Measurements from ENCODE around the gene PLAU. TPM values are rescaled to one million over a fixed set of nuclear protein-coding genes. Genes with fewer than 3 reads are reported as not detected.

The PLAU gene
- total and polyA plus RNA-seq, 2 donors (not counting 1 experiment from before 2014, with no cell fraction given): 93.6 to 98.9 TPM

- H3K4me1 ChIP-seq (ENCODE audit: control insufficient read depth, extremely low read depth, insufficient read depth, low read length): no peaks in the 10 kb centered on the region
- no peak for TF ChIP-seq CTCF (conservative IDR thresholded peaks at IDR 0.05 in 1 of 2, IDR thresholded peaks at IDR 0.05 in 1 of 2; ENCODE audit: low read depth in 1 of 2, low read length in 2 of 2)
- TF ChIP-seq EZH2 (IDR thresholded peaks at IDR 0.05; ENCODE audit: low read length, missing control alignments): no peak
- H3K79me2 ChIP-seq (ENCODE audit: control insufficient read depth, insufficient read depth, low read length): no peaks in the 10 kb centered on the region
- no peaks in the 10 kb centered on the region for H3K9me3 ChIP-seq (ENCODE audit: control insufficient read depth, insufficient read depth, low read depth, low read length)
- H3K4me2 ChIP-seq (ENCODE audit: extremely low read depth, insufficient read depth, low read length): no peak overlapping the region
- H3K9ac ChIP-seq (ENCODE audit: insufficient read depth, low read length): no peak overlapping the region
- no peak overlapping the region for H3K27ac ChIP-seq (ENCODE audit: insufficient read depth, low read length)
- H4K20me1 ChIP-seq (ENCODE audit: control insufficient read depth, extremely low read depth, insufficient read depth, low read length): no peaks in the 10 kb centered on the region
- no peak overlapping the region for H3K4me3 ChIP-seq (replicated peaks in 1 of 4; ENCODE audit: control extremely low read depth in 1 of 4, insufficient read depth in 1 of 4, low read depth in 3 of 4, low read length in 4 of 4)
- no peaks in the 10 kb centered on the region for H3K27me3 ChIP-seq (ENCODE audit: control insufficient read depth, insufficient read depth, low read length)
- no peak for DNase-seq (ENCODE audit: low read depth in 2 of 2)
- H2AFZ ChIP-seq (ENCODE audit: low read length): no peak overlapping the region
- no peaks in the 10 kb centered on the region for H3K36me3 ChIP-seq (ENCODE audit: control insufficient read depth, insufficient read depth, low read length)
These were observed 13.1 kb downstream of the PLAU start for GRCh38 chr10:73923935-73924598.

- Histone ChIP-seq H3K27ac (ENCODE audit: insufficient read depth, low read length) (no peak overlapping the region), H3K4me3 (replicated peaks in 1 of 4; ENCODE audit: control extremely low read depth in 1 of 4, insufficient read depth in 1 of 4, low read depth in 3 of 4, low read length in 4 of 4) (no peak overlapping the region), H3K79me2 (ENCODE audit: control insufficient read depth, insufficient read depth, low read length) (no peaks in the 10 kb centered on the region), H3K4me1 (ENCODE audit: control insufficient read depth, extremely low read depth, insufficient read depth, low read length) (no peaks in the 10 kb centered on the region), H2AFZ (ENCODE audit: low read length) (no peak overlapping the region), H3K36me3 (ENCODE audit: control insufficient read depth, insufficient read depth, low read length) (no peaks in the 10 kb centered on the region), H3K9ac (ENCODE audit: insufficient read depth, low read length) (no peak overlapping the region), H4K20me1 (ENCODE audit: control insufficient read depth, extremely low read depth, insufficient read depth, low read length) (no peaks in the 10 kb centered on the region), H3K4me2 (ENCODE audit: extremely low read depth, insufficient read depth, low read length) (no peak overlapping the region), H3K9me3 (ENCODE audit: control insufficient read depth, insufficient read depth, low read depth, low read length) (no peaks in the 10 kb centered on the region), H3K27me3 (ENCODE audit: control insufficient read depth, insufficient read depth, low read length) (no peaks in the 10 kb centered on the region)
- no peak for TF ChIP-seq EZH2 (IDR thresholded peaks at IDR 0.05; ENCODE audit: low read length, missing control alignments)
- TF ChIP-seq CTCF (conservative IDR thresholded peaks at IDR 0.05 in 1 of 2, IDR thresholded peaks at IDR 0.05 in 1 of 2; ENCODE audit: low read depth in 1 of 2, low read length in 2 of 2): no peak
- DNase-seq (ENCODE audit: low read depth in 2 of 2): no peak
These were observed 14.0 kb downstream of the PLAU start for GRCh38 chr10:73924935-73925334.

- Histone ChIP-seq H3K4me3 (replicated peaks in 1 of 4; ENCODE audit: control extremely low read depth in 1 of 4, insufficient read depth in 1 of 4, low read depth in 3 of 4, low read length in 4 of 4) (no peak overlapping the region), H3K9me3 (ENCODE audit: control insufficient read depth, insufficient read depth, low read depth, low read length) (no peaks in the 10 kb centered on the region), H4K20me1 (ENCODE audit: control insufficient read depth, extremely low read depth, insufficient read depth, low read length) (no peaks in the 10 kb centered on the region), H3K27me3 (ENCODE audit: control insufficient read depth, insufficient read depth, low read length) (no peaks in the 10 kb centered on the region), H3K4me2 (ENCODE audit: extremely low read depth, insufficient read depth, low read length) (no peak overlapping the region), H2AFZ (ENCODE audit: low read length) (no peak overlapping the region), H3K27ac (ENCODE audit: insufficient read depth, low read length) (no peak overlapping the region), H3K4me1 (ENCODE audit: control insufficient read depth, extremely low read depth, insufficient read depth, low read length) (no peaks in the 10 kb centered on the region), H3K9ac (ENCODE audit: insufficient read depth, low read length) (no peak overlapping the region), H3K79me2 (ENCODE audit: control insufficient read depth, insufficient read depth, low read length) (no peaks in the 10 kb centered on the region), H3K36me3 (ENCODE audit: control insufficient read depth, insufficient read depth, low read length) (no peaks in the 10 kb centered on the region)
- TF ChIP-seq CTCF (conservative IDR thresholded peaks at IDR 0.05 in 1 of 2, IDR thresholded peaks at IDR 0.05 in 1 of 2; ENCODE audit: low read depth in 1 of 2, low read length in 2 of 2): no peak
- no peak for TF ChIP-seq EZH2 (IDR thresholded peaks at IDR 0.05; ENCODE audit: low read length, missing control alignments)
- no peak for DNase-seq (ENCODE audit: low read depth in 2 of 2)
These were observed 14.6 kb downstream of the PLAU start for GRCh38 chr10:73925539-73925938.
